ENCODE measurements around the gene HPCAL4.

The HPCAL4 gene

DNA sequence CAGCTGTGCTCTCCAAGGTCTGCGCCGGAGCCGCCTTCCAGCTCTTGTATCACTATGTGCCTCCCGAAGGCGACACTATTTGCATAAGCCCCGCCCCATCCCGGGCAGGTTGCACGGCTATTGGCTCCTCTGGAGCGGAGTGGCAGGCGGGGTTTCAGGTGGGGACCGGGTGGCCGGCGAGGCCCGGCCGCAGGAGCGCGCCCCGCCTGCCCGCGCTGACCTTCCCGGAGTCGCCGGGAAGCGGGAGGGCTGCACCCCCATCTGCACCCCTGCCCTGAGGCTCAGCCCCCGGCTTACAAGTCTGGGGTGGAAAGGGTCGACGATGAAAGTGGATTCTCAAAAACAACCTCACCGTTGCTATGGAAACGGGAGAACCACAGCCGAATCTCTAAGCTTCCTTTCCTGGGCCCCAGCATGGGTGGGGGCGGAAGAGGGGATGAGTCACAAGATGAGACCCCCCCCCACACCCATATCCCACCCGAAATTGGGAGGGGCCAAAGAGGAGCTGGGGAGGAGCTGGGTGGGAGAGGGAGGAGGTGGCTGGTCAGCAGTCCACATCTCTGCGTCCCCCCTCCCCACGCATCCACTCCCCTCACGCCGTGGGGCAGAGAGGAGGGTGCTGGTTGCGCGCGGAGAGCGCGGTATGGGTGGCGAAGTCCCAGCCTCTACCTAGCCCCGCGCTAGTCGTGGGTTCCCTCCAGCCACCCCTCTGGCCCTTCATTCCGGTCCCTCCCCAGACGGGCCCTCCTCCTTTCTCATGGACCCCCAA is at the start of gene HPCAL4:
Gene HPCAL4, minus strand, starts transcription at position 51 of the 769 bp plus-strand sequence. CDS start 6,830 bp downstream, outside the sequence.
- DNase-seq = peak; percentile 88

DNA sequence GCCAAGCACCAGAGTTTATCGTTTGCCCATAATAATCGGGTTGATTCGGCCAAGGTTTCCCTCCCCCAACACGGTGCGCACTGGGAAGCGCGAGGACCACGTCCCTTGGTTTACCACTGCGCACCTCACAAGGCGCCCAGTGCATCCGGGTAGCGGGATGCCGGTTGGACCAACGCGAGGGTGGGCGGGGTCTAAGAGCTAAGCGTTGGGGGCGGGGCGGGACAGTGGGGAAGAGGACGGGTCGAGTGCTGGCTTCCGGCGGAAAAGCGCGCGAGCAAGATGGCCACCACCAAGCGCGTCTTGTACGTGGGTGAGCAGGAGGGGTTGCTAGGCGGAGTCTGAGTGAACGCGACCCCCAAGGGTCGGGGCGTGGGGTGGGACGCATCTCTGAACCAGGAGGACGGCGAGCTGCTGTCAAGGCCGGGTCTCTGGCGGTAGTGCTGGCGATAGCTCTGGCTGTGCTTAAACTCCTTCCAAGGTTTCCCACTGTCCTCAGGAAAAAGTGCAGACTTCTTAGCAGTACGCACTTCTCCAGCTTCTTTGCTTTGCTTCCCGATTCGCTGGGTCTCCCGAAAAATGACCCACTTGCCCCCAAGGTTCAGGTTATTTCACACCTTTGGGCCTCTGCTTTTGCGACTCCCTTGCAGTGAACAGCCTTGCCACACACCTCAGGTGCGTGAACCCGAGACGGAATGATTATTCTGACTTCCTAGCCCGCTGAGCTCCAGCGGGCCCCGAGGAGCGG is 47.6 kb upstream of the HPCAL4 start, which contains the start of gene PPIE:
Gene PPIE, plus strand, starts transcription at position 261 of the 745 bp plus-strand sequence. Its CDS starts 19 bp downstream, at position 280.
- DNase-seq = peak; percentile 97

DNA sequence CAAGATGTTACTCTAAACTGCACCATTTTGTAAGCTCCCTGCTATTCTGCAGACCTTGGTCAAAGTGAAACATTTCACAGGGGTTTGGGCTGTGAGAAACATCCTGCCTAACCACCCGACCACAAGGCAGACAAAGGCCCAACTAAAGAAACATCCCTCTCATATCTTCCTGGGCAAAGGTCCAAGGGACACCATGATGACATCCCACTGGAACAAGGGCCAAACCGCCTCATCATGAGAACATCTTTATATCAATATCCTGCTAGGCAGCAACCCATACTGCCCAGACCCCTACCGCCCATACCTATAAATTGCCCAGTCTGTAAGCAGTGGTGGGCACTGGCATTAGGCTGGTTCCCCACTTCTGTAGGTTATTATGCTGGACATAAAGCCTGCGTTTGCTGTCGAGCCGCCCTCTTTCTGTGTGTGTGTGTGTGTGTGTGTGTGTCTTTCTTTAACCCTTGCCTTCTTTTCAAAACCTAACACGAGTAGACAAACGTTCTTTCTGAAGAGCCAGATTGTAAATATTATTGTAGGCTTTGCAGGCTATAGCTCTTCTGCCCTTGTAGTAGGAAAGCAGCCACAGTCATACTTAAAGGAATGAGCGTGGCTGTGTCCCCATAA is 46.4 kb upstream of the HPCAL4 start:
- no peak for DNase-seq

DNA sequence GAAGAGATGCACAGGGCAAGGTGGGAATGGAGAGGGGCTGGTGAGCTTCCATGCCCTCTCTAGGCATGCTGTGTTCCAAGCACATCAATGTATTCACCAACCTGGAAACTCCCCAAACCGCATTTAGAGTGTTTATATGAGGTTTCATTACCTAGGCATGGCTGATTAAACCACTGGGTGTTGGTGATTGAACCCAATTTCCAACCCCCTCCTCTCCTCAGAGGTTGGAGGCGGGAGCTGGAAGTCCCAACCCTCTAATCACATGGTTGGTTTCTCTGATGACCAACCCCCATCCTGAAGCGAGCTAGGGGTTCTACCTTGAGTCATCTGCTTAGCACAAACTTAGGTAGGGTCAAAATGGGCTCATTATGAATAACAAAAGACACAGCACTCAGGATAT is 44.5 kb upstream of the HPCAL4 start:
- DNase-seq = no peak

DNA sequence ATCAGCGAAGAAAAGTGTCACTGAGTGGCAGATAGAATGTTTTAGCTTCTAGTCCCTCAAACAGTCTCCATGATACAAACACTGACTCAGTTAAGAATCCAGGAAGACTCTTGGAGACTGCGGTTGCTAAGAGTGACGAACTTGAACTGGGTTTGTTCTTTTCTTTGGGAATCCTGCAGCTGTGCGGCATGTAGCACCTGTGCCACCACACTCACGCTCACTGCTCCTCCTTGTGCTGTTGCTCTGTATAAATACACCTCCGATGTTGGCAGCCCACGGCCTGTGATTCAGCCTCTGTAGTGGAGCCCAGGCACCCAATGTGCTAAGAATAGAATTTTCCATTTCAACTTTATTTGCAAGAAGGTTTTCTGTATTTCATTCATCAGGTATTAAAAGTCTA is 41.9 kb upstream of the HPCAL4 start:
- no peak for DNase-seq

DNA sequence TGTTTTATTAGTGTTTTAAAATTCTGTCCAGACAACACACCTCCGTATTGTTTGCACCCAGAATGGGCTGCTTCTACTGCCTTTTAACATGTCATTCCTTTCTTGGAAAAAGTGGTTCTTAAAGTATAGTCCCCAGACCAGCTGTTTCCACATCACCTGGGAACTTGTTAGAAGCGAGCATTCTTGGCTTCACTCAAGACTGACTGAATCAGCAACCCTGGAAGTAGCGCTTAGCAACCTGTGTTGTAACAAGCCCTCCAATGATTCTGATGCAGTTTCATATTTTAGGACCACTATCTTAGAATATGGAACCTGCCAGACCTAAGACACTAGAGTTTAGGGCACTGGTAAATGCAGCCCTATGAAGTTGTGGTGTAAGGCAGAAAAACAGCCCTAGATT is 41.5 kb upstream of the HPCAL4 start:
- DNase-seq = no peak

DNA sequence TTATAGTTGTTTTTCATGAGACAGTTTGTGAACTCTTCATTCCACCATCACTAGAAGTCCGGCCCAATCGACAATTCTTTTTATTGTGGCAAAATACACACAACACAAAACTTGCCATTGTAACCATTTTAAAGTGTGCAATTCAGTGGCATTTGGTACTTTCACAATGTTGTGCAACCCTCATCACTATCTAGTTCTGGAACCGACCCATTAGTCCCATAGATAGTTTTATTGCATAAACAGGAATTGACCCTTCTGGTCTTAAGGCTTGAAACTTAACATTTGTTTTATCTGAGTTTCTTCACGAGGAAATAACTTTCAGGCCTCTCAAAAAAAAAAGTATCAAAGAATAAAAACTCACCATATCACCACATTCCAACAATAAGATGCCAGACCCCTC is 38.6 kb upstream of the HPCAL4 start:
- no peak for DNase-seq

DNA sequence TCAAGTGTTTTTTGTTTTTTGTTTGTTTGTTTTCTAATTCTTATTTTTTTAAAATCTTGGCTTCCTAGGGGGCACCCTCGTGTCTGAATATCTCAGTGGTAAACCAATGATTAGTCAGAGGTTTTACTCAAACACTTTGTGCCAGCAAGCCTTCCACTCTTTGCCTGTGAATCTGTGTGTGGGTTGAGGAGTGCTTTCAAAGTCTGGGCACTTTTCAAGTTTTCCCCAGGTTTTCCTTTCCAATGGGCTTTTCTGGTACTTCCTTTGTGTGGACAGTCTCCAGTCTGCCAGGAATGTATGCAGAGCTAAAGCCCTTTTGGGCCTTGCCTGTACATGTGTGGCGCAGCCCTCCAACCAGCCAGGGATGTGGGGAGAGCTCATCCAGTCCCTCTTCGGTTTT is 37.8 kb upstream of the HPCAL4 start:
- DNase-seq = no peak

DNA sequence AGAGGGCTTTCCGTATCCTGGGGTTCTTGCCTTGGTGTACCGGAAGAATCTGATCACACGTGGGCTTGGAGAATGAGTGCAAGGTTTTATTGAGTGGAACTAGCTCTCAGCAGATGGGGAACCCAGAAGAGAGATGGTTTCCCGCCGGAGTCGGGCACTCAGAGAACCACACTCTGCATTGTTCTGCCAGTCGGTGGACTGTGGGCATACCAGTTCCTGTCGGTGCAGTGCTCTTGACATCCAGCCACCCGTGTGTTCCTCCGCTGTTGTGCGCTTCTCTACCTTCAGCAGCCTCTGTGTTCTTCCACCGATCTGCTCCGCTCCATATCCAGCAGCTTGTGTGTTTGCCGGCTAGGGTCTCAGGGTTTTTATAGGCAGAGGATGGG is 36.7 kb upstream of the HPCAL4 start:
- DNase-seq = no peak

DNA sequence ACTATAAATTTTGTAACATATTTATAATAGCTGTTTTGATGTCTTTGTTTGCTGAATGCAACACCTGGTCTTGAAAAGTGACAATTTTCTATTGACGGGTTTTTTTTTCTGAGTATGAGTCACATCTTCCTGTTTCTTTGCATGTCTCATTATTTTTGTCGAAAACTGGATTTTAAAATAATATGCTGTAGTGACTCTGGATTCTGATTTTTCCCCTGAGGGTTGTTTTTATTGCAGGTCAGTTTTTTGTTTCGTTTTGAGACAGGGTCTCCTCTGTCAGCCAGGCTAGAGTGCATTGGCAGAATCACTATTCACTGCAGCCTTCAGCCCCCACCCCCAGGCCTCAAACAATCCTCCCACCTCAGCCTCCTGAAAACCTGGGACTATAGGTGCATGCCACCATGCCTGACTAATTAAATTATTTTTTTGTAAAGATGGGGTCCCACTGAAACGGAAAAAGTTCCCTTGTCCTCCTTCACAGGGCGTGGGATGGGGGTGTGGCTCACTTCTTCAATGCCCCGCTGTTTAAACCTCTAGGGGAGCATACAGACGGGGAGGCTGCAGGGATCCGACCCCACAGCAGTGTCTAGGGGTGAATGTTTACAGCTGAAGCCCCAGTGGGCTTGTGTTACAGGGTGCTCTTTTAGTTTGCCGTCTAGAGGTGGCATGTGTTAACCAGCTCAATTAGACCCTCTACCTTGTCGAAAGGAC is 36.1 kb upstream of the HPCAL4 start:
- no peak for DNase-seq

DNA sequence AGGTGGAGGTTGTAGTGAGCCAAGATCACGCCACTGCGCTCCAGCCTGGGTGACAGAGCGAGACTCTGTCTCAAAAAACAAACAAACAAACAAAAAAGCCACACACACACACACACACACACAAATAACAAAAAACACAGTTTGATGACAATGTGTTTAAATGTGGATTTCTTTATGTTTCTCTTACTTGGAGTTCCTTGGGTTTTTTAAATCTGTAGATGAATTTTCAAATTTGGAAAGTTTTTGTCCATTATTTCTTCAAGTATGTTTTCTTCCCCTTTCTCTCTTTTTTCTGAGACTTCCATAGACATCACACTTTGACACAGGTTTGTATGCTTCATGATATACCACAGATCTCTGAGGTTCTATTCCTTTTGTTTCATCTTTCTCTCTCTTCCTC is 35.4 kb upstream of the HPCAL4 start:
- DNase-seq = no peak

DNA sequence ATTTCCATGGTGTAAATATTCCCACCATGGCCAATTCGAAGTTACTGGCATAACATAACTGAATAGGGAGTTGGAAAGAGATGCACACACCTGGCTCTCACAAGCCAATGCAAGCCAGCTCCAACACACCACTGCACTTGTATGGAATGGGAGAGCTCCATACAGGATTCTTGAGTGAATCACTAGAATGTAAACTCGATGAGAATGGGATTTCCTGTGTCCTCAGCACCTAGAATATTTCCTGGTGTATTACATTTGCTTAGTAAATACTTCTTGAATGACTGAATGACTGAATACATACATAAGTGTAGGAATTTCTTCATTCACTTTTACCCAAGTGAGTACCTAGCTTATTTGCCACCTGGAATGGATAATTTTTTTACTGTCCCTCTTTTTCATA is 31.3 kb upstream of the HPCAL4 start:
- no peak for DNase-seq

DNA sequence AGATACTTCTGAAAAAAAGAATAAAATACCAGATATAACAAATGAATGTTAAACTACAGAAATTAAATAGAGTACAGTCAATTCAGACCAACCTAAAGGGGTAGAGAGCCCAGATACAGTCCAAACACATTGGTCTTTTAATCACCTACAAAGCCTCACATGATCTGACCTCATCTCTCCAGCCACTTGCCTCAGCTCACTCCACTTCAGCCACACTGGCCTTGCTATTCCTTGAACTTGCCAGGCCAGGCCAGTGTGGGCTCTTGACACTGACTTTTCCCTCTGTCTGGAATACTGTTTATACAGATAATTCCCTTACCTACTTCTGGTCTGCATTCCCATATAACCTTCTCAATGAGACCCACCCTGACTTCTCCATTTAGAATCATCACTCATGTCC is 30.4 kb upstream of the HPCAL4 start:
- DNase-seq = no peak

DNA sequence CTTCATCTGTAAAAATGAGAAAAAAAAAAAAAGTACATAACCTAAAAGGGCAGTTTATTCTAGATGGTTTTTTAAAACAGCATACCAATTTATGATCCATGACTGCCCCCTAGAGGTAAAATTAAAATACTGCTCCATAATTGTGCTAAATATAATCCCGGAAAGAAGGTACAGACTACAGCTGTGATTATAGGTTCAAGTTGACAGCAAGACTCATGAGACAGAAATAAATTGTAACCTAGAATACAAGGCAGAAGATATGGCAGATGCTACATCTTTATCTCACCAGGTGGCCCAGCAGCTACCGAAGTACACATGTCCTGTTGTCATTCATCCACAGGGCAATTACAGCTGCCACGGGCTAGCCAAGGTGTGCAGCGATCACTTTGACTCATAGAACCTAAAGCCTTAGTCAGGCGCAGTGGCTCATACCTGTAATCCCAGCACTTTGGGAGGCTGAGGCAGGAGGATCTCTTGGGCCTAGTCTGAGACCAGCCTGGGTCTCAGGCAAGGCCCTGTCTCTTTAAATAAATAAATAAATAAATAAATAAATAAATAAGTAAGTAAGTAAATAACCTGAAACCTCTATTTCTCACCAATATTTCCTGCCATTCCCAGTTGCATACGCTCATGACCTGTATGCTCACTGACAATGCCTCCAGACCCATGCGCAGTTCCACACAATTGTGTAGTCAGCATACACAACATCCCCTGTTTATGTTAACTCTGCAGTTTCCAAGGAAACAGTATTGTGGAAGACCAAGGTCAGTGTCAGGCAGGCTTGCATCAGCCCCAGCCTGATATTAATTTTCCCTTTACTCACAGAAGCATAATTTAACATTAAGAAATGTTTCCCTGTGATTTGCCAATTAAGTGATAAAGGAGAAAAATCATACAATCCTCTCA is 29.1 kb upstream of the HPCAL4 start:
- DNase-seq = peak; percentile 80

DNA sequence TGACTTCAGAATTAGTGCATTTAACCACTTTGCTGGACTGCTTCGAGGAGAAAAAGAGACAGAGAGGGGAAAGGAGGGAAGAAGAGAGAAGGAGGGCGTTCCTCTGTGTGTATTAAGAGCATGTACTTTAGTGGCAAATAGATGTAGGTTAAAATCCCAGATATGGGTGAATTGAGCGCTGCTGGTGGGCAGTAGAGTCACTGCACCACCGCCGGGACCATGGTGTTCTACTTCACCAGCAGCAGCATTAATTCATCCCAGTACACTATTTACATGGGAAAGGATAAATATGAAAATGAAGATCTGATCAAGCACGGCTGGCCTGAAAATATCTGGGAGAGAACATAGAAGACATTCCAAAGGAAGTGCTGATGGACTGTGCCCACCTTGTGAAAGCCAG is 26.6 kb upstream of the HPCAL4 start:
- no peak for DNase-seq

DNA sequence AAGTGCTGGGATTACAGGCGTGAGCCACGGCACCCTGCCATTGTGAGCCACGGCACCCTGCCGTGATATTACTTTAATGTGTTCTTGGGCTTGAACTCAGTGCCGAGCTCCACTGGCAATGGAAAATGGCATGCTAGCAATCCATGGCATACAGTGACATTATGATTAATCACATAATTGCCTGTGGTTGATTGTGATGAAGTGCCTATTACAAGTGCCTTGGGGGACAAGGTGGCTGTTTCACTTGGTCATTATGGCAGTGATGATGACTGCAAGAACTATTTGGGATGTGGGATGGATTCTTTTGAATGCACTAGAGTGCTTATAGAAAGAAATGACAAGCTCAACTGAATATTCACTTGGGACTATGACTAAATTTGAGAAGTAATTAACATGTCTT is 22.3 kb upstream of the HPCAL4 start:
- DNase-seq = no peak

DNA sequence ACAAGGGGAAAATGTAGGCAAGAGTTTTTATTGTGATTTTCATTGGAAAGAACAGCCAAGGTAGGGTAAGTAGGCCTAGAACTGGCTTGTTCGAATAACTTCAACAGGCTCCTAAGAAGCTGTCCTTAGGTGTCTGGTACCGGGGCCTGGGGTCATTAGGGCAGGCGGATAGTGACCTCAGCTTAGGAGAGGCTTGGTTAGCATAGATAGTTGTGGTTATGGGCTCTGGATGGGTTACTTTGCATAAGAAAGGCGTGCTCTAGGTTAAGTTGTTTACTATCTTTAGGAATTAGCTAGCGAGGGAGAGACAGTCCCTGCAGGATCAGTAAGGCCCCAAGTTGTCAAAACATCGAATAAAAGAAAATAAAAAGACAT is 20.7 kb upstream of the HPCAL4 start:
- DNase-seq = no peak

DNA sequence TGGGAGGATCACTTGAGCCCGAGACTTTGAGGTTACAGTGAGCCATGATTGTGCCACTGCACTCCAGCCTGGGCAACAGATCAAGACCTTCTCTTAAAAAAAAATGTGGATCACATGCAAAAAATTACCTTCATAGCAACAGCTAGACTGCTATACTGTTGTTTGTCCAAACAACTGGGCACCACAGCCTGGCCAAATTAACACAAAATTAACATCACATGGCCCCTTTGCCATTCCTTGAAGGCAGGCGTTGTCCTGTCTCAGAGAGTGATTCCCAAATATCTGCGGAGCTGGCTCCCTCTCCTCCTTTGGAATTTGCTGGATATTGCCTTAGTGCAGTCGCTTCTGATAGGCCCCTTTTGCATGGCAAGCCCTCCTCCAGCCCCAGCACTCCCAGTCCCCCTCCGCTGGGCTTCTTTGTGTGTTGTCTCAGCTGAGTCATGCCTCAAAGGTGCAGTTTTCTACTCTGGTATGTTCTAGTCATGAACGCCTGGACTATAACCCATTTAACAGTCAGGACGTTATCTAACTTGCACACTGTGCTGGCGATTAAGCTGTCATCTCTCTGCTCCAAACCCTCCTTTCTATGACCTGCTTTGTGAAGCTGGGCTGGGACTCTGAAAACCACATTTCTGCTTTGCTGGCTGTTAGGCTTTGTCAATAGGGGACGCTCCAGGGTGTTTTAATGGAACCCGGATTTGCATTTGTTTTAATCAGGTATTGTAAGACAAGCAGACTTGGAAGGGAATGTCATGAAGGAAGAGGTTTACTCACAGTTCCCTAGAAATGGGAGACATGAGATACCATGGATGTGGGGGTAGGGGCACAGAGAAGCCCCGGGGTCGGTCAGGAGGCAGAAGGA is 20.1 kb upstream of the HPCAL4 start:
- no peak for DNase-seq

DNA sequence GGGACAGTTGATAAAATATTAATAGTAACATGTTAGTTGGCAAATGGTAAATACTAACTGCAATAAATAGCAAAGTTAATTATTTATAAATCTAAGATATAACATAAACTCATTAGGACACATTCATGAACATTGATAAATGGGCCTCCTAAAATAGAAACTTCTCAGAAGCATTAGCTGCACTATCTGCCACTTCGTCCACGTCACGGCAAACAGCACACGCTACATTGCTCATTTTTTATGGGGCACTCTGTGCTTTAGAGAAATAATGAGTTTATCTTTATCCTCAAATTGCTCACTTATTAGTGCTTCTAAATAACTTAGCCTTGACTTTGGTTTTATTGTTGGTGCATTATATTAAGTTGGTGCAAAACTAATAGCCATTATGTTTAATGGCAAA is 16.3 kb upstream of the HPCAL4 start:
- no peak for DNase-seq

DNA sequence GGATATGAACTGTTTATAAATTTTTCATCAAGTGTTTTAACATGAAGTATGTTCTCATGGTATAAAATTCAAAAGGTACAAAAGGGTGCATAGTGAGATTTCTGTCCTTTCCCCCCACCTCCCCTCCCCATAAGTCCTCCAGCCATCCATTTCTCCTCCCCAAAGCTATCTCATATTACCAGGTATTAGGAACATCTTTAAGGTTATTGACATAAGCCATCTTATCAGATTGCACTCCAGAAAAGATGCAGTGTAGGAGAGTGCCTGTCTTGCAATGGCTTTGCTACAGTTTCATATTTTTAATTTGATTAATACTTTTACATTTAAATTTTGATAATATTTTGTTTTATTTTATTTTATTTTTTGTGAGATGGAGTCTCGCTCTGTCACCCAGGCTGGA is 13.5 kb upstream of the HPCAL4 start:
- no peak for DNase-seq

DNA sequence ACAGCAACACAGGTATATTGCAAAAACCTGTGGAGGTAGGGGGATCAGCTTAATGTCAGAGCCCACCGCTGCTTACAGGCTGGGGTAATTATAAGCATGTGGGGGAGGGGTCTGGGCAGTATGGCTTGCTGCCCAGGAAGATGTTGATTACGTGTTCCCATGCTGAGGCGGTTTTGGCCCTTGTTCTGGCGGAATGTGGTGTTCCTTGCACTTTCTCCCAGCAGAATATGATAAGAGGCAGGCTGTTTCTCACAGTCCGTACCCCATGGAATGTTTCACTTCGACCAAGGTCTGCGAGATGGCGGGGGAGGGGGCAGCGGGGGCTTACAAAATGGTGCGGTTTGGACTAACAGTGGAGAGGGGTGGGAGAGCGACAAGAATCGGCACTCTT is 9.8 kb upstream of the HPCAL4 start:
- DNase-seq = peak; percentile 34

Data from COR-L47 (cell line).